HG03521 (cell line): ENCODE data around the gene MAFG.

Source experiments
- ATAC-seq: cut with Tn5 transposase; IDR thresholded peaks from one replicate; pipeline ENCODE4 v1.9.1; 2021; ENCODE audit warnings: mild to moderate bottlenecking, moderate library complexity; ENCODE audit not compliant: unreplicated experiment

The MAFG gene

GRCh38 chr17:81927653-81928543 is at the start of gene MAFG:
TSS of gene MAFG (minus strand) at chr17:81927735. CDS start at chr17:81923185, 4,550 bp downstream.
- ATAC-seq = peak; percentile 65

- no peak for ATAC-seq
Observed at GRCh38 chr17:81976332-81977210, 49.0 kb upstream of the MAFG start.

GRCh38 chr17:81973432-81973831 is 45.9 kb upstream of the MAFG start:
- ATAC-seq = no peak

- ATAC-seq = no peak
Observed at GRCh38 chr17:81968850-81969812, 41.6 kb upstream of the MAFG start.

GRCh38 chr17:81968396-81968745 is 40.8 kb upstream of the MAFG start:
- ATAC-seq = no peak

- peak; percentile 59 for ATAC-seq
Observed at GRCh38 chr17:81967533-81968395, 40.2 kb upstream of the MAFG start.

GRCh38 chr17:81967244-81967532 is 39.7 kb upstream of the MAFG start:
- ATAC-seq = no peak

GRCh38 chr17:81966343-81967243 is 39.1 kb upstream of the MAFG start:
- no peak for ATAC-seq

- ATAC-seq = no peak
Observed at GRCh38 chr17:81964081-81964849, 36.7 kb upstream of the MAFG start.

GRCh38 chr17:81962499-81963441 is 35.2 kb upstream of the MAFG start:
- ATAC-seq = no peak

GRCh38 chr17:81961521-81962498 is 34.3 kb upstream of the MAFG start:
- ATAC-seq = no peak

GRCh38 chr17:81961087-81961511 is 33.6 kb upstream of the MAFG start, which contains the start of gene NOTUM:
TSS of gene NOTUM (minus strand) at chr17:81961187. CDS start at chr17:81960909, 278 bp downstream.
- ATAC-seq = no peak

- ATAC-seq = no peak
Observed at GRCh38 chr17:81960130-81960958, 32.8 kb upstream of the MAFG start.

GRCh38 chr17:81959362-81960129 is 32.0 kb upstream of the MAFG start:
- no peak for ATAC-seq
